ENCODE data around the gene PHYKPL. TPM values are rescaled to one million over a fixed set of nuclear protein-coding genes. Genes with fewer than 3 reads are reported as not detected.
"Not testable (repeated sequence)": the region's sequence is repeated elsewhere in the genome, so short reads cannot be mapped to it uniquely, and the experiment has no call there.

PHYKPL gene
- total RNA-seq, 2 donors from 2014 or later = 133 to 191 TPM

GRCh38 chr5:178199581-178200434, 32.8 kb downstream of the PHYKPL start:
- Mint-ChIP-seq H3K9me3 (no peaks in the 10 kb centered on the region), H3K27ac (no peak overlapping the region), H3K36me3 (peaks cover 4% of the 10 kb centered on the region), H3K27me3 (no peaks in the 10 kb centered on the region), H3K4me3 (no peak overlapping the region), H3K4me1 (ENCODE audit: low read depth in 2 of 2) (peaks cover 11 to 16% of the 10 kb centered on the region in 2 donors)
- DNase-seq (ENCODE audit: low spot score) (no peak), ATAC-seq (no peak)

GRCh38 chr5:178198706-178199105, 33.9 kb downstream of the PHYKPL start:
- Mint-ChIP-seq H3K36me3 (no peaks in the 10 kb centered on the region), H3K27ac (no peak overlapping the region), H3K27me3 (no peaks in the 10 kb centered on the region), H3K9me3 (no peaks in the 10 kb centered on the region), H3K4me1 (ENCODE audit: low read depth in 2 of 2) (peaks cover 18 to 21% of the 10 kb centered on the region in 2 donors), H3K4me3 (no peak overlapping the region)
- no peak for ATAC-seq
- DNase-seq (ENCODE audit: low spot score) = no peak

- not testable (repeated sequence) for ATAC-seq; DNase-seq (ENCODE audit: low spot score); H3K36me3 Mint-ChIP-seq; H3K27me3 Mint-ChIP-seq; H3K27ac Mint-ChIP-seq; H3K9me3 Mint-ChIP-seq; H3K4me3 Mint-ChIP-seq
- peaks cover 23 to 27% of the 10 kb centered on the region in 2 donors for H3K4me1 Mint-ChIP-seq (ENCODE audit: low read depth in 2 of 2)
Measured at GRCh38 chr5:178198151-178198550, 34.5 kb downstream of the PHYKPL start.

GRCh38 chr5:178196986-178197385, 35.6 kb downstream of the PHYKPL start:
- Mint-ChIP-seq H3K27me3 (no peaks in the 10 kb centered on the region), H3K27ac (no peak overlapping the region), H3K36me3 (no peaks in the 10 kb centered on the region), H3K9me3 (no peaks in the 10 kb centered on the region), H3K4me3 (no peak overlapping the region), H3K4me1 (ENCODE audit: low read depth in 2 of 2) (peaks cover 31 to 38% of the 10 kb centered on the region in 2 donors)
- ATAC-seq (no peak), DNase-seq (ENCODE audit: low spot score) (no peak)

DNA sequence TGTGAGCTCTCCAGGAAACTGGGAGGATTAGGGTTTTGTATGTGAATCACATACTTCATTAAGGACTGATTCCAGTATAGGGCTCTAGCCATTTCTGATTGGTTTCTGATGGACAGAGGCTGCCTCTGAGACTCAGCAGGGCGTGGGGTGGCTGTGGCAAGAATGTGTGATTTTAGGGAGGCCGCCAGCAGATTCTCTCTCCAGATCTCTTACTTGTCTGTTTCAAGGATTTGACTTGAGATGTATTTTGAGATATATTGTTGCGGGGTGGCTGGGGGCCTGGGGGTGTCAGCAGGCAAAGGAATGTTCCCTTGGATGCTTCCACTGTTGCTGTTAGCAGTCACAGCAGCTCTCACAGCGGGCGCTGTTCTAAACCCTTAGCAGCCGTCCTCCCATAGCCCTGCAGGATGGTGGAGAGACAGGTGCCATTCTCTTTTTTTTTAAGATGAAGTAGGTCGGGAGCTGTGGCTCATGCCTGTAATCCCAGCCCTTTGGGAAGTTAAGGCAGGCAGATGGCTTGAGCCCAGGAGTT, 36.3 kb downstream of the PHYKPL start:
- Mint-ChIP-seq H3K27ac (peak overlapping the region in 1 of 2 donors; percentile 33), H3K36me3 (no peaks in the 10 kb centered on the region), H3K4me1 (ENCODE audit: low read depth in 2 of 2) (peaks cover 31 to 39% of the 10 kb centered on the region in 2 donors), H3K9me3 (no peaks in the 10 kb centered on the region), H3K4me3 (no peak overlapping the region), H3K27me3 (no peaks in the 10 kb centered on the region)
- DNase-seq (ENCODE audit: low spot score) (no peak), ATAC-seq (no peak)

- H3K9me3 Mint-ChIP-seq = no peaks in the 10 kb centered on the region
- no peaks in the 10 kb centered on the region for H3K36me3 Mint-ChIP-seq
- peaks cover 31 to 39% of the 10 kb centered on the region in 2 donors for H3K4me1 Mint-ChIP-seq (ENCODE audit: low read depth in 2 of 2)
- ATAC-seq = peak; percentile 81 to 91
- H3K27me3 Mint-ChIP-seq = no peaks in the 10 kb centered on the region
- H3K27ac Mint-ChIP-seq = peak overlapping the region in 1 of 2 donors; percentile 88
- peak overlapping the region; percentile 55 for H3K4me3 Mint-ChIP-seq
- DNase-seq (ENCODE audit: low spot score) = peak; percentile 72
Measured at GRCh38 chr5:178194026-178194425, 38.6 kb downstream of the PHYKPL start.

GRCh38 chr5:178193251-178193809, 39.3 kb downstream of the PHYKPL start:
- Mint-ChIP-seq H3K4me3 (peak overlapping the region; percentile 75), H3K9me3 (no peaks in the 10 kb centered on the region), H3K27ac (peak overlapping the region; percentile 13 to 88), H3K4me1 (ENCODE audit: low read depth in 2 of 2) (peaks cover 31 to 39% of the 10 kb centered on the region in 2 donors), H3K36me3 (no peaks in the 10 kb centered on the region), H3K27me3 (no peaks in the 10 kb centered on the region)
- peak; percentile 2 to 47 for ATAC-seq
- DNase-seq (ENCODE audit: low spot score) = no peak

GRCh38 chr5:178192787-178193186, 39.8 kb downstream of the PHYKPL start:
- Mint-ChIP-seq H3K27me3 (no peaks in the 10 kb centered on the region), H3K4me1 (ENCODE audit: low read depth in 2 of 2) (peaks cover 31 to 39% of the 10 kb centered on the region in 2 donors), H3K4me3 (peak overlapping the region; percentile 75), H3K36me3 (no peaks in the 10 kb centered on the region), H3K27ac (peak overlapping the region; percentile 13 to 88), H3K9me3 (no peaks in the 10 kb centered on the region)
- DNase-seq (ENCODE audit: low spot score) (no peak), ATAC-seq (no peak)

GRCh38 chr5:178192244-178192643, 40.4 kb downstream of the PHYKPL start:
- ATAC-seq (no peak), DNase-seq (ENCODE audit: low spot score) (no peak)
- H3K27ac Mint-ChIP-seq = no peak overlapping the region
- H3K36me3 Mint-ChIP-seq = no peaks in the 10 kb centered on the region
- H3K4me3 Mint-ChIP-seq = peak overlapping the region; percentile 43
- H3K4me1 Mint-ChIP-seq (ENCODE audit: low read depth in 2 of 2) = peaks cover 31 to 39% of the 10 kb centered on the region in 2 donors
- H3K9me3 Mint-ChIP-seq = no peaks in the 10 kb centered on the region
- H3K27me3 Mint-ChIP-seq = no peaks in the 10 kb centered on the region

- Mint-ChIP-seq H3K4me1 (ENCODE audit: low read depth in 2 of 2) (peaks cover 31 to 37% of the 10 kb centered on the region in 2 donors), H3K9me3 (no peaks in the 10 kb centered on the region), H3K27ac (no peak overlapping the region), H3K4me3 (no peak overlapping the region), H3K36me3 (no peaks in the 10 kb centered on the region), H3K27me3 (no peaks in the 10 kb centered on the region)
- ATAC-seq (no peak), DNase-seq (ENCODE audit: low spot score) (no peak)
Measured at GRCh38 chr5:178191661-178192060, 40.9 kb downstream of the PHYKPL start.

DNA sequence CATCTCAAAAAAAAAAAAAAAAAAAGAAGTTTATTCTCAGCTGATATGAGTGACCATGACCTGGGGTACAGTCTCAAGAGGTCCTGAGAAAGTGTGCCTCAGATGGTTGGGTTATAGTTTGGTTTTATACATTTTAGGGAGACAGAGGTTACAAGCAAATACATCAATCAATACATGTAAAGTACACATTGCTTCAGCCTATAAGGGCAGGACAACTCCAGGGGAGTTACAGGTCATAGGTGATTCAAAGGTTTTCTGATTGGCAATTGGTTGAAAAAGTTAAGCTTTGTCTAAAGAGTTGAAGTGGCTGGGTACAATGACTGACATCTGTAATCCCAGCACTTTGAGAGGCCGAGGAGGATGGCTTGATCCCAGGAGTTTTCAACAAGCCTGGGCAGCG, 43.2 kb downstream of the PHYKPL start:
- H3K27me3 Mint-ChIP-seq = no peaks in the 10 kb centered on the region
- ATAC-seq = no peak
- no peaks in the 10 kb centered on the region for H3K9me3 Mint-ChIP-seq
- peaks cover 19 to 25% of the 10 kb centered on the region in 2 donors for H3K4me1 Mint-ChIP-seq (ENCODE audit: low read depth in 2 of 2)
- H3K27ac Mint-ChIP-seq = no peak overlapping the region
- H3K4me3 Mint-ChIP-seq = no peak overlapping the region
- DNase-seq (ENCODE audit: low spot score) = no peak
- no peaks in the 10 kb centered on the region for H3K36me3 Mint-ChIP-seq

DNA sequence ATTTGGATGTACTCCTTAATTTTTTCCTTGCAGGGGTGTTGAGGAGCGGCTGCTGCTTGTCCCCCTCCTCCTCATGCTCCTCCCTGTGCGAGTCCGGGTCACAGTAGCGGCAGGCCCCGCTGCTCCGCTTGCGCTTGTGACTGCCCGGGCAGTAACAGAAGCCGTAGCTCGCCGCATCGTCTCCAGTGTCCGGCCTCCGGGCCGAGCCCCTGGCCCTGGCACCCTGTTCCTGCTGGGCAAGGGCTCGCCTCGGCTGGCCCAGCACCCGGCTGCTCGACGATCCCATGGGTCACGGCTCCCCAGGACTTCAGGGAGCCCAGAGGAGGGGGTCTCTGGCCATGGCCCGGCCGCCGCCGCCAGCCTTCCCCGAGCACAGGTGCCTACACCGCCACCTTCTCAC, 45.6 kb downstream of the PHYKPL start, which contains the start of gene GMCL2:
Gene GMCL2 (minus strand): TSS at position 358 of the 400 bp plus-strand sequence. CDS start 72 bp downstream, at position 286.
- Mint-ChIP-seq H3K9me3 (no peaks in the 10 kb centered on the region), H3K4me1 (ENCODE audit: low read depth in 2 of 2) (peaks cover 0 to 6% of the 10 kb centered on the region in 2 donors), H3K27ac (no peak within 1 kb of the TSS), H3K36me3 (no peaks in the 10 kb centered on the region), H3K27me3 (peaks cover 0 to 2% of the 10 kb centered on the region in 2 donors), H3K4me3 (no peak within 1 kb of the TSS)
- no peak for DNase-seq (ENCODE audit: low spot score)
- no peak for ATAC-seq

GRCh38 chr5:178186427-178186826, 46.2 kb downstream of the PHYKPL start:
- Mint-ChIP-seq H3K27ac (no peak overlapping the region), H3K4me1 (ENCODE audit: low read depth in 2 of 2) (peaks cover 0 to 6% of the 10 kb centered on the region in 2 donors), H3K36me3 (no peaks in the 10 kb centered on the region), H3K9me3 (no peaks in the 10 kb centered on the region), H3K4me3 (no peak overlapping the region), H3K27me3 (peaks cover 0 to 2% of the 10 kb centered on the region in 2 donors)
- no peak for ATAC-seq
- DNase-seq (ENCODE audit: low spot score) = no peak
